NCI-H526 treated with DMSO at 0.1 percent for 48 hours (cell line): Measurements from ENCODE around the gene PPM1L.
A peak's percentile ranks its signal among the peaks of the same experiment; 100 is the strongest.

ENCODE experiments used
- DNase-seq: peaks from one replicate; lab custom pipeline; 2025; lab: John Stamatoyannopoulos, UW

The PPM1L gene

DNA sequence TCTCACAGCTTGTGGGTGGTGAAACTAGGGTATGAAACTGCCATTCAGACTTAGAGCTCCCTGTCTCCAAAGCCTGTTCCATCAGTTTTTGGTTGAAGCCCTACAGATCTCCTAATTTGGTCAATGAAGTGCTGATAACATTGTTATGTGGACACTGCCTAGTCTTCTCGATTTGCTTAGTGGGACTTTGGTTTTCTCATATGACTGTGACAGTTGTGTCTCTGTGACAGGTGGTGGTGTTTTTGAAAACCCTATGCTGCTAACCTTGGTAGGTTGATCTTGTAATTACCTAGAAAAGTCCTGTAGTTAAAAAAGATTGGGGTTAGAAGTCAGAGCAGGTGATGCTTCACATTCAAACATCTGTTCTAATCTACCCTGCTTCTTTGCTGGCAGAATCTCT lies 9.2 kb downstream of the PPM1L start:
- no peak for DNase-seq

DNA sequence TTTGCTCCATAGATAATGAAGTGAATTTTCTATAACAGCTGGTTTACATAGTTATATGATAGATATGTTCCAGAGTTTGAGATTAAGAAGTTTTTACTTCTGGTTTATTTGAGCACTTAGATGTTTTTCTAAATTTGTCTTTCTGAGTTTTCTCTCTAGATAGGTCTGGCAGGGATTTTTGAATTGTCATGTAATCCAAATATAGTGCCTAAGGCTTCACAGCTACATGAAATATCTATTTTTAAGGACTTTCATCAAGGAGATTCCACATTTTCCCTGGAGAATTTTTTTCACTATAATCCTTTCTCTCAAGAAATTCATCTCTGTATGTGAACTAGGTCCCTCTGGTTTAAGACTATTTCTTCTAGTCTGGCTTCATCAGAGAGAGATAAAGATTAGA lies 12.0 kb downstream of the PPM1L start:
- DNase-seq: no peak

DNA sequence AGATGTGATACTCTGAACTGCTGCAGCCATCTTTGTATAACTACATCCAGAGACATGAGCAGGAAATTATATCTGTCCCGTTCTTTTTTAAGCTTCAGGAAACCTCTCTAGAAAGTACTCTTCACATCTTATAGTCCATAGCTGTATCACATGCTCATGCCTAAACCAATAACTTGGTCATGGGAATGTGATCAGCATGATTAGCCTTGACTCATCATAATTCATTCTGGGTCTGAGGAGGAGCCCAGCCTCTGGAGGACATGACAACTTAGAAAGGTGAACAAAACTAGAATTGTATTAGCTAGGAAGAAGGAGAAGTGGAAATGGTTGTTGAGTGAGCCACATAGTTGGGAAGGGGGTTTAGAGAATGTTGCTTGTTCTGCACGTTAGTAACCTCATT lies 12.9 kb downstream of the PPM1L start:
- no peak for DNase-seq

DNA sequence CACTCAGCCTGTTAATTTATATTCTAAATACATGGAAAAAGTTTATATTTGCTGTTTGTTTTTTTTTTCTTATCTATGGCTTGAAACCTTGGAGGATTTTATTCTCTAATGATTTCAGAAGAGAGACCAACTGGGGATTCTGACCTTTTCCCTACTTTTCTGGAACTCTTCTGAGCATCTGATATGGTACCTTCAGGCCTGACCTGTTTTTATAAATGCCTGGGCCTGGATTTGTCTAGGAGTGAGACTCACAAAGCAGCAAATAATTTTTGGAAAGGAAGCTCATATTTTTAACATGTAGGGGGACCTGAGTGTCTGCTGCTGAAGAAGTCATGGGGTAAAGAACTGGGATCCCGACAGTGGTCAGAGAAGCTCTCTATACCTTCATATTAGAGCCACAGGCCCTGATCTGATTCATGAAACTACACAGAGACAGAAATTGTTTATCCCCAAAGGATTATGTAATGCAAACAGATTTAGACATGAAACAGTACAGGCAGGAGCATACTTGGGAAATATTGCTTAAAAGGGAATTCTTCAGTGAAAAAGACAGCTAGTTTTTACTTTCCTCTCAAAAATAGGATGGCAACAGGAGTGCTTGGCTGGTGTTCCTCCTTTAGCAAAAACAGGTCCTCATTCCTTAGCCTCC lies 15.9 kb downstream of the PPM1L start:
- DNase-seq: no peak

DNA sequence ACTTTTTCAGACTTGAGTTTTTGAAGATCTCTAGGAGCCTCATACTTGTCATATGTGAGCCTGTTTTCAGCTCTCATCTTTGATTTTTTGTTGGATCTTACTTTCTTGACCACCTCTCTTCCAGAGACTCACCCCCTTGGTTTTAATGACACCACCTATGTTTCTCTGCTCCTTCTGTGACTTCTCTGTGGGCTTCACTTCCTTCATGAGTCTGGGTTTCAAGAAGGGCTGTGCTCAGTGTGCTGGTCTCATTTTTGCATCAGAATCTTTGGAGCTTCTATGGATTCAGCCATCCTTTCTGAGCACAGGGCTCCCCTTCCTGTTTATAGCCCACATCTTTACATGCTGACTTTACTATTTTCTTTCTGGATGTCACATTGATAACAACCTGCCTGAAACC lies 17.7 kb downstream of the PPM1L start:
- no peak for DNase-seq

DNA sequence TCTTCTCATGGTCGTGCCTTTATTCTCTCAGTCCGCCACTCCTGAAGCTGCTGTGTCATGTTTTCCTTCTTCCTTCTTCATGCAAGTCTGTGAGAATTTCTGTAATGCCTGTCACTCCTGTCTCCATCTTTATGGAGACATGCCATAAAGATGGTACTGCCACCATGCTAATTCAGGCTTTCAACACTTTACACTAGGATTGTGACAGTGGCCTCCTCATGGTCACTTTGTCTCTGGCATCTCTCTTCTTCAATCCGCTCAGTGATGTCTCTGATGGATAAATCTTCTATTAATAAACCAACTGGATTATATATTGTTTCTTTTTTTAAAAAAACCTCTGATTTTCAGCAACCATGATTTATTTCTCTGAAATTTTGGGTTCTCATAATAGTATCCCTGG lies 18.1 kb downstream of the PPM1L start:
- peak; percentile 74 for DNase-seq

DNA sequence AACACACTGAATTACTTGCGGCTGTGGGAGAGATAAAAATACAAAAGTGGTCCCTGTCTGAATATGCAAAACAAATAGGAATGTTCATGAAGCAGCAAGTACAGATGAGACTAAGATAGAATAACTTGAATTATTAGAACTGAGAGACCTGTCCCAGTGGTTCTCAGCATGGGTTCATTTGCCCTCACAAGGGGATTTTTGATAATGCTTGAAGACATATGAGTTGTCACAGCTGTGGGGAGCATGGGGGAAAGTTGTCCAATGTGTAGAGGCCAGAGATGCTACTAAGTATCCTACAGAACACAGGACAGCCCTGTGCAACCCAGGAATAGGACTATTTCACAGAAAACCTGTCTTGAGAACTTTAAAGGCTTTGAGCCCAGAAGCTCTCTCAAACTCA lies 22.4 kb downstream of the PPM1L start:
- DNase-seq: peak; percentile 77

DNA sequence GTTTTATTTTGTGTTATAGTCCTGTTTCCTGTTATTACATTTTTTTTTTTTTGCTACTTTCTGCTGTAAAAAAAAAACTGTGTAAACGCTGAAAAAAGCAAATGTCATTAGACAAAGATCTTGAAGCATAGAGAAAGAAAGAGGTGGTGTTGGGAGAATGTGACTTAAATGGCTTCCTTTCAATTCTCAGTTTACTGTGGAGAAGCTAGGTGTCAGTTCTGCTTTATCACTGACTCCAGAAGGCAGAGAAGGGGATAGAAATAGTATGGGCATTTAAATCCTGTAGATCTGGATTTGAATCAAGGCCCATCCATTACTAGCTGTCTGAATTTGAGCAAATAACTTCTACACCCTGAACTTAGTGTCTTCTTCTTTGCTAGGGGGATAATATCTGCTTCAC lies 23.0 kb downstream of the PPM1L start:
- no peak for DNase-seq

DNA sequence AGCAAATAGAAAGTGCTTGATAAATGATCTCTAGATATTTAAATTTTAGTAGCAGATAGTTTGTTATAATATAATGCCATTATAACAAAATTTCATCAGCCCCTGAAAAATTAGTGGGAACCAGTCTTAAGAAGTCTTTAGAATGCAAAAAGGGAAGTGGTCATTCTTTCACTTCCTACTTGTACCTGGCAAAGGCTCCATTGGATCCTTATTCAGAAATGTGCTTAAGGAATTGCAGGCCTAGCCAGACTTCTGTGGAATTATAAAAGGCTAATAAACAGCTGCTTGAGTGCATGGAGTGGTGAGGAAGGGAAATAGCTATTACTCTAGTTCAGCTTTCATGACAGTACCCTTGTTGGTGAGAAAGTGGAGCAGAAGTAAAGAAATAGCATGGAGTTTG lies 24.2 kb downstream of the PPM1L start:
- DNase-seq: no peak

DNA sequence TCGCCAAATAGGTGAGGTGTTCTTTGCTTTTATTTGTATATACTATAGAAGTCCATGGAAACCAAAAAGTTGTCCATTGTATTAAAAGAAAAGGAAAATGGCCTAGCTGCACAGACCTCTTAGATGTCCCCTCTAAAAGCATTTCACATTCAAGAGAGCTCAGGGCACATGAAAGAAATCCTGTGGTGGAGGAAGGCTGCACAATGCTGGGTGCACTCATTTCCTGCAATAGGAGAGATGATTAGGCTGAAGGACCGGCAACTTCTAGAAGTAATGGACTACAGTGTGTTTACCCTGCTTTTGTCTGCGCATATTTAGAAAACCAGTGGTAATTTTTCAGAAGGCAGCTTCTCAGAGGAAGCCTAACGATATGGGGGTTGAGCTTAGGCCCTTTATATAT lies 25.4 kb downstream of the PPM1L start:
- DNase-seq: no peak

DNA sequence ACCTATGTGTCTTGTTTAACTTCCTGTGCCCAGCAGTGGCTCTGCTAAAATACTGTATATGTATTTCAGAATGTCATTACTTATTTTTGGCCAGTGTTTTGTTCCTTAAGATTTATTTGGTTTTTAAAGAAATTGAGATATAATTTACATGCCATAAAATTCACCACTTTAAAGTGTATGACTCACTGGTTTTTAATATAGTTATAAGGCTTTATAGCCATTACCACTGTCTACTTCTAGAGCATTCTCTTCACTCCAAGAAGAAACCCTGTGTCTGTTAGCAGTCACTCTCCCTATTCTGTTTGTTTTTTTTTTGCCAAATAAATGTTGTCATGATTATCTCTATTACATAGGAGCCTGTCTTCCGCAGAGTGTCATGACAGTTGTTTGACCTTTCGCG lies 25.8 kb downstream of the PPM1L start:
- no peak for DNase-seq

DNA sequence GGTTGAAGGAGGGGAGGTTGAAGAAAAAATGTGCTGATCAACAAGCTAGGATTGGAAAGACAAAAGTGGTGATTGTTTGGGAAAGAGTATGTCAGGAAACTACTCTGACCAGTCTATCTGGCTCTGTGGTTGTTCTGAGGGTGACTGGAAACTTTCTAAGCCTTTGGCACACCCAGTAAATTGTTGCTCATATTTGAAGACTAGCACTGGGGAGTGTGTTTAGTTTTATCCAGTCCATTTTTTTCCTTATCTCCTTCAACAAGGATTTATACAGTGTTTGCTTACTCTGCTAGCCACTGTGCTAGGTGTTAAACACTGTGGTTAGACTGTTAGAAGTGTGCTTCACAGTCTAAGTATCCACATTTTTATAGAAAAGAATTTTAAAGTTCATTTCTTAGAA lies 28.8 kb downstream of the PPM1L start:
- DNase-seq: no peak

DNA sequence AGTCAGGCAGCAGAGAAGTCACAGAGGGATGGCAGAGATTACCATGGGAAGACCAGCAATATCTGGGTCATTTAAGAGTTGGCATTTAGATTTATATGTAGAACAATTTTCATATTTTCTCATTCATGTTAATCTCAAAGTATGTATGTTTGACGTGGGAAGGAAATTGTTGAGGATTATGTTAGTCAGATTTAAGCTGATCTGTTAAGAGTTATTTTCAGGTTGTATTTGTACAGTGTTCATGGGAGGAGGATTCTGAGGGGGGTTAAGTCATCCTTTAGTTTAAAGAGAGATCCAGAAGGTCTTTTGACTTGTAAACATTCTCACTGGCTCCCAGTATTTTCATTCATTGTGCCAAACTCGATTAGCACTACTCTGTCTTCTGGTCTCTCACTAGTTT lies 34.7 kb downstream of the PPM1L start:
- DNase-seq: no peak

DNA sequence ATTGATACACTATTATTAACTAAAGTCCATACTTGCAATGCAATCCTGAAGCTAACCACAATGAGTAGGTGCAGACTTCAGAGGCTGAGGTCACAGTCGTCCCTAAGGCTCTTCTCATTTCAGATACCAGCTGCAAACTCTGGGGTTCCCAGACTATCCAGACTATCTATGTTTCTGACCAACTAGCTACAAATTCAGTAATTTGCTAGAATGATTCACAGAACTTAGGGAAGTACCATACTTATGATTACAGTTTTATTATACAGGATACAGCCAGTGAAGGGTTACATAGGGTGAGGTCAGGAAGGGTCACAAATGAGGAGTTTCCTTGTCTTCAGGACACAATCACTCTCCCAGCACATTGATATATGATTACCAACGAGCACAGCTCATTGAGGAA lies 36.5 kb downstream of the PPM1L start:
- no peak for DNase-seq

DNA sequence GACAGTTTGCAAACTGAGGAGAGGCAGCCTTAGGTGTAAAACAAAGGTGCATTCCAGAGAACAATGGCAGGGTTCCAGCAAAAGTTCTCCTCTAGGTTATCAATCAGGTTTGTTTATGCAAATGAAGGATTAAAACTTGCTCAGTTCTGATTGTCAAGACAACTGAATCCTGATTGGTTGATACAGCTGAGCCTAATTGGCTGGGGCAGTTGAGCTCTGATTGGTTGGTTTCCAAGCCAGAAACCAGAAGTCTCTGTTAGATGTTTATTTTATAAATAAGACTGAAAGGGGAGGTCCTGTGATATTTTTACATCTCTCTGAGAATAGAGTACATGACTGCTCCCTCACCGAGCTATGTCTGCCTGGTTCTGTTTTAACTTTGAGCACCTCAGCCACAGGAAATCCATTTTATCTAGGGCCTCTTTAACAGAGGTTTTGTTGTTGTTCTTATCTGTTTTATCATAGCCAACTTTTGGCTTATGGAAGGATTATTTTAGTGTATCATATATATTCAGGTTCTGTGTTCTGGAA lies 37.8 kb downstream of the PPM1L start:
- no peak for DNase-seq

DNA sequence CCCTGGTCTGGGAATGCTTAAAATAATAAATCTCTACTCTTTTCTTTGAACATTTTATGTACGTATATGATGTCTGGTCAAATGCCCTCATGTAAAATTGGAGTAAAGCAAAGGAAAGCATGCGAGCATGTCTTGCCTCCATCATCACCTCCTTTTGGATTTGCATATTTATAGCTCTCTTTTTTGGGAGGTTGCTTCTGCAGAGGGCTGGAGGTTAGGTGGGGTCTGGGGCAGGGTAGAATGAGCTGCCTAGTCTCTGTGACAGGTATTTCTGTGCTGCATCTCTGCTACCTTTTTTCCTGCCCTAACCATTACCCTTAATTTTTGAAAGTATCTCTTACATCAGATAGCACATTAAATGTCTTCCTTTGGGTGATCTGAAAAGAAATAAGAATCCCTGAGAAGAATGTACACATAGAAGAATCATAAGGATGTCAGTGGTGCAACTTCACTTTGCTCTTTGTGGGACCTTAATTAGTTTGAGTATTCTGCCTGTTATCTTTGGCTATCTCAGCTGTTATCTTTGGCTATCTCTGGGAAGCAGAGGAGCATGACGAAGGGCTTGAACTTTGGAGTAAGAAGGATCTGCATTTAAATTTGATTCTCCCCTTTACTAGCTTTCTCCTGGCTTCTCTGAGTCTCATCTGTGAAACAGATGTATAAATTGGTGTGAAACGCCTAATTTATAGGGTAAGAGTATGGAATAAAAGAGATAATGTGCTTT lies 40.2 kb downstream of the PPM1L start:
- DNase-seq: no peak

DNA sequence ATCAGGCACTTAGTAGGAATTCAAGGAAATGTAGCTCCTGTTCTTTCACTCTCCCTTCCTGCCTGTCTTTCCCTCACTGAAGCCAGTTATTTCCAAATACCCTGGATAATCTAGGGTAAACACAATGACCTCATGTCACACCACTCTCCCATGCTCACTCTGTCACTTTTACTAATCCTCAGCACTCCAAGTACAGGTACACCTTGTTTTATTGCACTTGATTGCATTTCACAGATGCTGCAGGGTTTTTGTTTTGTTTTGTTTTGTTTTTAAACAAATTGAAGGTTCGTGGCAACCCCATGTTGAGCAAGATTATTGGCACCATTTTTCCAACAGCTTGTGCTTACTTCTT lies 40.8 kb downstream of the PPM1L start:
- DNase-seq: no peak

DNA sequence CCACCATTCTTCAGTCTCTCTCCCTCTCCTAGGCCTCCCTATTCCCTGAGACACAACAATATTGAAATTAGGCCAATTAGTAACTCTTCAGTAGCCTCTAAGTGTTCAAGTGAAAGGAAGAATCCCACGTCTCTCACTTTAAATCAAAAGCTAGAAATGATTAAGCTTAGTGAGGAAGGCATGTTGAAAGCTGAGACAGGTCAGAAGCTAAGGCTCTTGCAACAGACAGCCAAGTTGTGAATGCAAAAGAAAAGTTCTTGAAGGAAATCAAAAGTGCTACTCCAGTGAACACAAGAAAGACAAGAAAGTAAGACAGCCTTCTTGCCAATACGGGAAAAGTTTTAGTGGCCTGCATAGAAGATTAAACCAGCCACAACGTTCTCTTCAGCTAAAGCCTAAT lies 41.3 kb downstream of the PPM1L start:
- DNase-seq: no peak

DNA sequence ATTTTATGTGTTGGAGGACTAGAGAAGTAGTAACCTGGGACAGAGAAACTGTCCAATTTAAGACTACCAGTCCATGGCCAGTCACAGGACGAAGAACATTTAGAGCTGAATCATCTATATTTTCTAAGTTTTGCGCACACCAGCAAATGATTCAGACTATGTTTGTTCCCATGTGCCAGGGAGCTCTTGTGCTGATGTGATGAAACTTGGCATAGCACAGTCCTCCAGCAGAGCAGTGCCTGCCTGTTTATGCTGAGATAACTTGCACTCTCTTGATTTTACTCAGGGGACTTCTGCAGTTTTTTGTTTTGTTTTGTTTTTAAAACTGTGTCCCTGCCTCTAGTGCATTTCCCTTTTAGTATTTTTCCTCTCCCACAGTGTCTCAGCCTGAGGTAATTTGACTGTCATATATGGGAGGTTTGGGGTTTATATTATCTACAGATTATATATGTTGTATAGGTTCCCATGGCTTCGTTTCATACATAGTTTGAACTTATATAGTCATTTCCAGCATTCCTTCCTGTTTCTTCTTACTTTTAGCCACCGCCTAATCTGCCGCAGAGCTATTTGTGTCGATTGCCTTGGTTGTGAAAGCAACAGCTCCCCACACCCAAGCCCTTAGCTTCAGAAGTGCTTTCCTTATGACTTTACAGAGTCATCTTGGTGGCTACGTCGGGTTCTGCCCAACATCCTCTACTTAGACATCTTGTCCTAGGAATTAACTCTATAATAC lies 45.5 kb downstream of the PPM1L start:
- no peak for DNase-seq

DNA sequence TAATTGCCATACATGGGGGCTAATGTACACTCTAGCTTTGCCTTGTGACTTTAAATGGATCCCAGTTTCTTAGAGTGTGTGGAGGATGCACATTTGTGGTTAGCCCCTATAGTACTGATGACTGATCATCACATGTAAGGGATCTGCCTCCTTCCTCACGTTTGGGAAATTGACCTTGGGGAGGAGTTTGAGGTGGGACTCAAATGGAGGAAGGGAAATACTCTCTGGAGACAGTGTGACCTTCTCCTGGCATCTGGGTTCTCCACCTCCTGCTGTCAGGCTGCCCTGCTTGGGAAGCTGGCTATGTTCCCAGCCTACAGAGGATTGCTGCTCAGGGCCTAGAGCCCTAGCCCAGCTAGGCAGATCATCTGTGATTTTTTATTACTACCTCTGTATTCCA lies 48.7 kb downstream of the PPM1L start:
- DNase-seq: no peak

DNA sequence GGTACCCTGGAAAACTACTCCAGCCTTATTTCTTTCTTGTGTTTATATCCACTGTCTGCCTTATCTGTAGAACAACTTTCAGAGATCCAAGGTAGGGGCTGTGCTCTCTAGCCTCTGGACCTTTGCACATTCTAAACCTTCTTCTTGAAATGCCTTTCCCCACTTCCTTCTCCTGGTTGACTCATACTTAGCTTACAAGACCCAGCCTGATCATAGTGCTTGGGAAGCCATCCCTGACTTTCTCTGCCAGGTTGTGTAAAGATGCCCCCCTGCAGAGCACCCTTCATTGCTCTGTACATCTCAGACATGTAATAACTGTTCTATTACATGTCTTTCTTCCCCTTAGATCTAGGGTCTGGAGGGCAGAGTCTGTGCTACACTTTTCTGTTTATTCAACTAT lies 50.1 kb downstream of the PPM1L start:
- DNase-seq: no peak

DNA sequence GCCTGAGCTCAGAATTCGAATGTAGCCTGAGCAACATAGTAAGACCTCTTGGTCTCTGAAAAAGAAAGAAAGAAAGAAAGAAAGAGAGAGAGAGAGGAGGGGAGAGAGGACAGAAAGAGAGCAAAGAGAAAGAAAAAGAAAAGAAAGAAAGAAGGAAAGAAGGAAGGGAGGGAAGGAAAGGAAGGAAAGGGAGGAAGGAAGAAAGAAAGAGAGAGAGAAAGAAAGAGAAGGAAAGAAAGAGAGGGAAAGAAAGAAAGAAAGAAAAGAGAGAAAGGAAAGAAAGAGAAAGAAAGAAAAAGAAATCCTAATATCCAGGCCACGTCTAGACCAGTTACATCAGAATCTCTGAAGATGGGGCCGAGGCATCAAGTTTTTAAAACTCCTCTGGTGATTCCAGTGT lies 50.7 kb downstream of the PPM1L start:
- no peak for DNase-seq

DNA sequence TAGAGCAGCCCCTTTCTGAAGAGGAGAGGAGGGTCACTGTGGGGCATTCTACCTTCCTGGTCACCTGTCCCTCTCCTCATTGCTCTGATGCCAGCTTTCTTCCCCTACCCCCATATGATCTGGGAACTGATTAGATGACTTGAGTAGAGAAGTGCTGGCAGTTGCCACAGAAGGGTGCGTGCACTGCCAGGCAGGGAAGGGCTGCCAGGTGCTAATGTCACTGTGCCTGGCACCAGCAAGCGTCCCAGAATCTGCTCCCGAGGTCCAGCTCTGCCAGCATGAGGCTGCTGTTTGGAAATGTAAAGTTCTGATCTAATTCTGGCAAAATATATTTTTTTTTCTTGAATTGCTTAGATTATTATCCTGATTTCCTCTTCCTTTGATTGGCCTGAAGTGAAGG lies 52.8 kb downstream of the PPM1L start:
- no peak for DNase-seq
